B cell (primary cell): ENCODE results near the gene MTMR4. TPM values are rescaled to one million over a fixed set of nuclear protein-coding genes. Genes with fewer than 3 reads are reported as not detected.
A peak's percentile ranks its signal among the peaks of the same experiment; 100 is the strongest.

Experiments
- ATAC-seq: fragments of 200-7000 bp; cut with Tn5 transposase; one replicate; pipeline ENCODE4 v1.10.0; 2021; ENCODE audit warnings: low read depth, mild to moderate bottlenecking, moderate number of reproducible peaks, moderate library complexity
- CTCF ChIA-PET: fragments of 350-600 bp; sonication (Branson Sonifier 250); formaldehyde crosslinking; loops from one replicate; lab custom pipeline; 2021; ENCODE audit warnings: antibody characterized with exemption, inconsistent platforms; lab: Charles Lee
- POLR2A ChIA-PET: fragments of 350-600 bp; sonication (Branson Sonifier 250); formaldehyde crosslinking; loops from one replicate; lab custom pipeline; 2021; ENCODE audit warnings: antibody characterized with exemption; lab: Charles Lee
- DNase-seq: peaks from one replicate; pipeline ENCODE4 v3.0.0; 2013
- H2AFZ ChIP-seq: 2 replicates; pipeline ENCODE4 v1.6.1; 2012; ENCODE audit warnings: mild to moderate bottlenecking, low read depth, low read length; ENCODE audit not compliant: insufficient read depth, poor library complexity, severe bottlenecking
- H3K27ac ChIP-seq, 2 donors: 1 replicate in 1 of 2; 2 replicates in 1 of 2; pipeline ENCODE4 v1.5.1; 2012 to 2013; ENCODE audit warnings: low read length in 2 of 2, mild to moderate bottlenecking in 2 of 2, moderate library complexity in 1 of 2
- H3K27me3 ChIP-seq, 4 experiments: fragments of 200-600 bp in 1 of 4; sonication (generic) in 1 of 4; replicated peaks in 1 of 4; 1 replicate in 2 of 4; 2 replicates in 2 of 4; pipeline versions ENCODE4 v1.6.1 to v1.7.0; 2013 to 2016; ENCODE audit warnings: low read length in 3 of 4, mild to moderate bottlenecking in 2 of 4, mixed read lengths in 1 of 4, moderate library complexity in 1 of 4; ENCODE audit not compliant: insufficient read depth in 4 of 4, control insufficient read depth in 3 of 4; ENCODE audit errors: control extremely low read depth in 1 of 4
- H3K36me3 ChIP-seq, 2 experiments: replicated peaks in 1 of 2; 1 replicate in 1 of 2; 2 replicates in 1 of 2; pipeline versions ENCODE4 v1.6.1 to v1.7.1; 2013; ENCODE audit warnings: low read length in 1 of 2; ENCODE audit not compliant: insufficient read depth in 2 of 2, control insufficient read depth in 1 of 2; ENCODE audit errors: control extremely low read depth in 1 of 2, extremely low read depth in 1 of 2
- H3K4me1 ChIP-seq, 2 donors: fragments of 200-600 bp in 1 of 2; sonication (generic) in 1 of 2; 1 replicate in 1 of 2; 2 replicates in 1 of 2; pipeline versions ENCODE4 v1.5.1 to v1.6.1; 2013 to 2017; ENCODE audit warnings: low read length in 2 of 2; ENCODE audit not compliant: control insufficient read depth in 2 of 2, insufficient read depth in 2 of 2
- H3K4me2 ChIP-seq: replicated peaks from 2 replicates; pipeline ENCODE3; 2012; ENCODE audit warnings: mild to moderate bottlenecking, low read depth, low read length; ENCODE audit not compliant: poor library complexity, severe bottlenecking
- H3K4me3 ChIP-seq, 5 experiments: fragments of 200-600 bp in 1 of 5; sonication (generic) in 1 of 5; 1 replicate in 3 of 5; 2 replicates in 2 of 5; pipeline versions ENCODE4 v1.5.1 to v1.7.0; 2011 to 2016; ENCODE audit warnings: low read length in 4 of 5, mild to moderate bottlenecking in 4 of 5, low read depth in 2 of 5, control low read depth in 1 of 5, moderate library complexity in 1 of 5; ENCODE audit not compliant: insufficient read depth in 1 of 5; ENCODE audit errors: control extremely low read depth in 1 of 5, extremely low read depth in 1 of 5
- H3K79me2 ChIP-seq: fragments of 200-600 bp; sonication (generic); one replicate; pipeline ENCODE4 v1.6.0; 2016; ENCODE audit warnings: low read length; ENCODE audit not compliant: control insufficient read depth, insufficient read depth
- H3K9ac ChIP-seq: fragments of 200-600 bp; sonication (generic); 2 replicates; pipeline ENCODE4 v1.6.1; 2017; ENCODE audit warnings: mild to moderate bottlenecking, low read length, moderate library complexity
- H3K9me3 ChIP-seq, 3 donors: one replicate each; pipeline versions ENCODE4 v1.6.1 to v1.7.1; 2013; ENCODE audit warnings: low read length in 2 of 3; ENCODE audit not compliant: control insufficient read depth in 2 of 3, insufficient read depth in 1 of 3; ENCODE audit errors: control extremely low read depth in 1 of 3
- H4K20me1 ChIP-seq: 2 replicates; pipeline ENCODE4 v1.6.0; 2012; ENCODE audit warnings: mild to moderate bottlenecking, low read length; ENCODE audit not compliant: insufficient read depth, control insufficient read depth, poor library complexity, severe bottlenecking
- H3K27ac Mint-ChIP-seq: one replicate; pipeline ENCODE4 v1.8.0; 2021; ENCODE audit warnings: mixed read lengths
- H3K27me3 Mint-ChIP-seq: one replicate; pipeline ENCODE4 v1.8.0; 2021; ENCODE audit warnings: mixed read lengths
- H3K4me1 Mint-ChIP-seq: one replicate; pipeline ENCODE4 v1.8.0; 2021; ENCODE audit warnings: mixed read lengths
- H3K4me3 Mint-ChIP-seq: one replicate; pipeline ENCODE4 v1.8.0; 2021; ENCODE audit warnings: mixed read lengths
- H3K9me3 Mint-ChIP-seq: one replicate; pipeline ENCODE4 v1.8.0; 2022; ENCODE audit warnings: mixed read lengths; ENCODE audit not compliant: insufficient read depth
- EZH2 ChIP-seq: IDR thresholded peaks from 2 replicates; pipeline ENCODE4 v1.6.1; 2012; ENCODE audit warnings: borderline replicate concordance, low read depth, mild to moderate bottlenecking, moderate library complexity, low read length; ENCODE audit not compliant: insufficient read depth, poor library complexity, severe bottlenecking
- WGBS: methylation state at CpG from one replicate; pipeline ENCODE4 v1.1.5; 2013; ENCODE audit warnings: missing lambda C conversion rate; ENCODE audit not compliant: insufficient coverage; 5-methylcytosine and 5-hydroxymethylcytosine counted together
- intact Hi-C: fragments of 100-400 bp; cut with micrococcal nuclease; formaldehyde crosslinking; loops from one replicate; pipeline ENCODE4 v1.10.0; 2022
- polyA plus RNA-seq: library from polyadenylated mRNA; depleted of rRNA; stranded (reverse); fragments of >200 nt; gene quantifications from 2 replicates; pipeline ENCODE4 v1.2.3, GENCODE V29; 2012
- total RNA-seq, 2 donors: library from RNA; stranded (reverse); fragments of 120-200 nt in 1 of 2; gene quantifications; 1 replicate in 1 of 2; 2 replicates in 1 of 2; pipeline versions ENCODE4 v1.2.3 to v1.2.4, GENCODE V29; 2013 to 2022
- TF ChIP-seq, protein P1 (sequence below): fragments of 200-600 bp; IDR thresholded peaks from one replicate; pipeline ENCODE4 v1.8.0; 2022; ENCODE audit warnings: antibody characterized with exemption, mild to moderate bottlenecking

Gene MTMR4
- total and polyA plus RNA-seq, 2 donors (not counting 1 experiment from before 2014, with no cell fraction given): 35.2 to 84.7 TPM

GRCh38 chr17:58531661-58532554 lies 17.5 kb upstream of the MTMR4 start:
- H3K4me1 ChIP-seq: peaks cover 12 to 13% of the 10 kb centered on the region in 2 donors
- Mint-ChIP-seq H3K4me3 (peak overlapping the region; percentile 76), H3K4me1 (peaks cover 5% of the 10 kb centered on the region), H3K27me3 (peaks cover 45% of the 10 kb centered on the region), H3K27ac (no peak overlapping the region), H3K9me3 (no peaks in the 10 kb centered on the region)
- DNase-seq (peak; percentile 76), ATAC-seq (peak; percentile 96)
- no peaks in the 10 kb centered on the region for H4K20me1 ChIP-seq
- H3K4me3 ChIP-seq: peak overlapping the region in 4 of 5 experiments; percentile 28 to 63 (median 51)
- peak overlapping the region; percentile 67 for H3K9ac ChIP-seq
- no peaks in the 10 kb centered on the region for H3K36me3 ChIP-seq
- intact Hi-C loops: loop anchor here (1.0 to 5.0 kb wide), 4 partner anchors 14 to 470 kb away; partner anchors contain the start of genes RAD51C and TEX14
- peaks cover 0 to 52% (median 15%) of the 10 kb centered on the region in 4 experiments for H3K27me3 ChIP-seq
- H2AFZ ChIP-seq: peak overlapping the region; percentile 81
- TF ChIP-seq, protein P1, sequence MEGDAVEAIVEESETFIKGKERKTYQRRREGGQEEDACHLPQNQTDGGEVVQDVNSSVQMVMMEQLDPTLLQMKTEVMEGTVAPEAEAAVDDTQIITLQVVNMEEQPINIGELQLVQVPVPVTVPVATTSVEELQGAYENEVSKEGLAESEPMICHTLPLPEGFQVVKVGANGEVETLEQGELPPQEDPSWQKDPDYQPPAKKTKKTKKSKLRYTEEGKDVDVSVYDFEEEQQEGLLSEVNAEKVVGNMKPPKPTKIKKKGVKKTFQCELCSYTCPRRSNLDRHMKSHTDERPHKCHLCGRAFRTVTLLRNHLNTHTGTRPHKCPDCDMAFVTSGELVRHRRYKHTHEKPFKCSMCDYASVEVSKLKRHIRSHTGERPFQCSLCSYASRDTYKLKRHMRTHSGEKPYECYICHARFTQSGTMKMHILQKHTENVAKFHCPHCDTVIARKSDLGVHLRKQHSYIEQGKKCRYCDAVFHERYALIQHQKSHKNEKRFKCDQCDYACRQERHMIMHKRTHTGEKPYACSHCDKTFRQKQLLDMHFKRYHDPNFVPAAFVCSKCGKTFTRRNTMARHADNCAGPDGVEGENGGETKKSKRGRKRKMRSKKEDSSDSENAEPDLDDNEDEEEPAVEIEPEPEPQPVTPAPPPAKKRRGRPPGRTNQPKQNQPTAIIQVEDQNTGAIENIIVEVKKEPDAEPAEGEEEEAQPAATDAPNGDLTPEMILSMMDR: no peak
- no peak for TF ChIP-seq EZH2
- H3K79me2 ChIP-seq: no peaks in the 10 kb centered on the region
- ChIA-PET CTCF (interaction anchor here (0.9 to 2.7 kb wide), 4 partner anchors 13 to 474 kb away, joined by 3 to 11 read pairs (median 5); no protein-coding TSS in a partner anchor), POLR2A (interaction anchor here (1.5 kb wide), 1 partner anchor 313 kb away, joined by 3 read pairs; the partner anchor contains the start of gene MKS1)
- H3K4me2 ChIP-seq: peak overlapping the region; percentile 93
- no peaks in the 10 kb centered on the region for H3K9me3 ChIP-seq
- no peak overlapping the region for H3K27ac ChIP-seq
- WGBS: 3% methylated on average over 77 of the region's 82 CpGs
